GM18861 (cell line): ENCODE data around the gene ENO4.

Experiments
- ATAC-seq: cut with Tn5 transposase; IDR thresholded peaks from one replicate; pipeline ENCODE4 v1.9.1; 2021; ENCODE audit not compliant: unreplicated experiment

The ENO4 gene

DNA sequence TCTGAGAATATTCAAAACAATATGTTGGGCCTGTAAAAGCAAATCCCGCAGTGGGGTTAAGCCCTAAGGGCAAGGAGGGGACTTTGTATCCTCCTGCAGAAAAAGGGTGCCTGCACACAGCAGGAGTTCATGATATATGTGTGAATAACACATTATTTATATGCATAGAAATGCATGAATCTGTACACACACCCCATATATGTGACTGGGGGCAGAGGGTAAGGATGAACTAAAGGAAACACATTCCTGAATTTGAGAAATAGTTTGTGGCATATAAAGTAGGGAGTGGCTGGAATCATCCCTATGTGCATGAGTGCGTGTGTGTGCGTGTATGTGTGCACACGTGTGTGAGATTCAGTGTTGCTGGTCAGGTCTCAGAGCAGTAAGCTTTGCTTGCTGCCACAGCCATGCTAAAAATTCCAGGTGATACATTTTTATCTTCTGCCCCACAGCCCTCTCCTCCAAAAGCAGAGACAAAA, 18.9 kb downstream of the ENO4 start:
- no peak for ATAC-seq

DNA sequence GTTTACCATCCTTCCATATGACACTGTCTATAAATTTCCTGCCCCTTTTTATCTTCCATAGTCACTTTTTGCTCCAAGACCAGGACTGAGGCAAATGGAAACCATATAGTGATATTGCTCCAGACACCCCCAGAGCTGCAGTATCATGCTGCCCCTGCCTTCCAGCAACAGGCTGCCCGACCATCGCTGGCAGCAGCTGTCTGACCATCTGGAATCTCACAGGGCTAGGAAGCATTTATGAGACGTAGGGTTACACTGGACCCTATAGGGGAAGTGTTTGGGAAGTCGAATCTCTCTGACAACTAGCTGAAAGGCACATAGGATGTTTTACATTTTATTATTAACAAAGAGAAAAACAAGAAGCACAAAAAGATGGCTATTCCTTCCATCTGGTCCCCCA, 19.4 kb downstream of the ENO4 start:
- no peak for ATAC-seq

DNA sequence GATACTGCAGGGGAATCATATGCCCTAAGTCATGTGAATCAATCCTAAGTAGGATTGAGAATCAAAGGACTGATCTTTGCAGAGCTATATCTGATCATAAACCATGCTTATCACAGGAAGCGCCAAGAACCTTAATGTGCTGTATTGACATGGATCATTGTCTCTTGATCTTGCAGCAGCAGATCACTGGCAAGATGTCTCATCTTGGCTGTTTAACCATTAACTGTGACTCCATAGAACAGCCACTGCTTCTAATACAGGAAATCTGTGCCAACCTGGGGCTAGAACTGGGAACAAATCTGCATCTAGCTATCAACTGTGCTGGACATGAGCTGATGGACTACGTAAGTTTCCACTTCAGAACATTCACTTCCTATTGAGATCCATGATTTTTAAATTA, 21.6 kb downstream of the ENO4 start:
- ATAC-seq = no peak

DNA sequence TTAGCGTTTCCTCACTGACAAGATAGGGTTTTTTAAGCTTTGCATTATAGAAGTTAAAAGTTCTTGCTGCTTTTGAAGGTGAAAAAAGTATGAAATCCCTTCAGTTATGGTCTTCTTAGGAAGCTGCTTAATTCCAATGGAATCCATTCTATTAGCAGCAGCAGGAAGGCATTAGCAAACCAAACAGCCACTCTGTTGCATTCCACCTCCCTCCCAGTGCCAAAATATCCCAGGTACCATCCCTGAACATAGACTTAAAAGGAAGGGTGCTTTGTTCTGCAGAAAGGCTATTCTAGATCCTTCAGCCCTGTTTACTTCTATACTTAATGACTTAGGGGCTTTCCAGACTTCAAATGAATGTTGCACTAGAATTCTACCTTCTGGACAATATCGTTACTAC, 23.8 kb downstream of the ENO4 start:
- no peak for ATAC-seq

DNA sequence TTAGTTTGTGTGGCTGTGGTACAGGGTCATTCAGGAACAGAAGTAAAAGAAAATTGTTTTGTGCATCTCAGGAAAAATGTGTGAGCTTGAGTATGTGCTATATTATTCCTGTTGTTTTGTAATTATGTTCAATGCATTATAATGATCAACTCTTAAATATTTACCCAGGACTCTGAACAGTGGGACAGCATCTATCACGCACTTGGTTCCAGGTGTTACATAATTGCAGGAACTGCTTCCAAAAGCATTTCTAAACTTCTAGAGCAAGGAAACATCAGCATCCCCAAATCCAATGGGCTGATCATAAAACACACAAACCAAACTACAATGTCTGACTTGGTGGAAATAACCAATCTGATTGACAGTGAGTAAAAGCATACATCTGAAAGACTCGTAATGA, 26.6 kb downstream of the ENO4 start:
- ATAC-seq = no peak

DNA sequence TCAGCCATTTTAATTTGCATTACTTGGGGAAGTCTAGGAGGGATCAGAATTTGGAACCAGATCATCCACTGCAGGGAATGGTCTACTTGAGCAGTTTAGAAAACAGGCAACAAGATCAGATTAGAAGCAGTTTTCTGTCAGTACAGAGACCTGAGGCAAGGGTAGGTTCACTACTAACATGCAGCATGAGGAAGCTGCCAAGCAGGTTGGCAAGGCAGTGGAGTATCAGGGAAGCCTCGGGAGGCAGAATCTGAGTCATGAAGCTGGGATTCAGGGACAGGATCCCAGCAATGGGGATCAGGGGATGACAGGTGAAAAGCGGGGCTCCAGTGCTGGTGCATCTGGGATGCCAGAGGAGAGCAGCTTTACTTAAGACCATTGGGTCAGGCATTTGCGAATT, 28.1 kb downstream of the ENO4 start:
- ATAC-seq = no peak

DNA sequence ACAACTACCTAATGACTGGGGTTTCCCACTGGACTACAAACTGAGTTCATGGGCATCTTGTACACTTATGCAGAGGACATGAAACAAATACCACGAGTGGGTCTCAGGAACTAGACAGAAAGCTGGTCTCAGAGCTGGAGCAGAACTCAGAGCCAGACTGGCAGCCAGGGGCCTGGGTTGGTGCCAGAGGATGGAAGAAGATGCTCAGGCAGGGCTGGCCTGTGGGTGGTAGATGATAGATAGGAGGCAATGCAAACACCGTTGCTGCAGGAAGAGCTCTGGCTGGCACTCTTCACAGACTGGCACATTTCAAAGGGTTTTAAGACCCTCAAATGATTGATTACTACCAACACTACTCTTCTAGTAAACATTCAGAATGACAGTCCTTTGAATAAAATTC, 28.8 kb downstream of the ENO4 start:
- ATAC-seq = no peak

DNA sequence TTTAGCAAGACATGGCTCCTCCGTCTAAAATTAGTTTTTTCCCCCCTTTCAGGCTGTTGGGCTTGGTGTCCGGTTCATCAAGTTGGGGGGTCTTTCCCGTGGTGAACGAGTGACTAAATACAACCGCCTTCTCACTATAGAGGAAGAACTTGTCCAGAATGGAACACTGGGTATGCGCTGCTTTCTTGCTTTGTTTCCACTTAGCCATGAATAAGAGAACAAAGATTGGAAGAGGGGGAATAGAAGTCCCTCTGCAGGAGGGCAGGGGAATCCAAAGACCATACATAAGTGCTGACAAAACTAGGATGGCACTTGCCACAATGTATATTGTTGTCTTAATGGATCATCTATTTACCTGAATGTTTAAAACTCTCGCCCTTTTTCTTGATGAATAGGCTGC, 30.5 kb downstream of the ENO4 start:
- ATAC-seq = no peak

DNA sequence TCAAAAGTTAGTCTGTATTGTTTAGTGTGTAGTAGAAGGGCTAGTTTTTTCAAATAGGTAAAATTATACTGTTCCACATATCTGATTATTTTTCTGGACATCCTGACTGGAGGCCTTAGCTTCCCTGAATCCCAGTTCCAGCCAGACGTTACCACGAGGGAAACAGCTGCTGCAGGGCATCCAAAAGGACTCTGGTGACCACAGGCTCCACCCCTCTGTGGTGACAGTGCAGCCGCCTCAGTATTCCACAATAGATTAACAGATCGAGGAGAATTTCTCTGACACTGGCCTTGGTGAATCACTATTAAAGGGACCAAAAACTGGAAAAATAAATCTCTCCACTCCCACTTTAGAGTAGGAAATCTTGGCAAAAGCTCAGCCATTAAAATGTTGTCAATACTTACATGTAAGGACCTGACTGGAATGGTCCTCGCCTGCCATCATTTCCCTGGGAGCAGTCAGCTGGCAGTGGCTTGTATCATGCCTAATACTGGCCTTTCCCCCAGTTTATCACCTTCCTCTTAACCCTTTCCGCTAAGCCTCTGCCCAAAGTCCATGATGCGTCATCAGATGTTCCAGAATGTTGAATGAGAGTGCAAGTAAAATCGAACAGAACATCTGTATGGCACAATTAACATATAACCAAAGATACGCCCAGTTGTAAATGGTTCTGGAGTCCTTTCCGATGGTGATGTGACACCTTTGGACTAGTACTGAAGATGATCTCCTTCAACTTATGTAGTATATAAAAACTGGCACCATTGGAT, 31.6 kb downstream of the ENO4 start:
- no peak for ATAC-seq

DNA sequence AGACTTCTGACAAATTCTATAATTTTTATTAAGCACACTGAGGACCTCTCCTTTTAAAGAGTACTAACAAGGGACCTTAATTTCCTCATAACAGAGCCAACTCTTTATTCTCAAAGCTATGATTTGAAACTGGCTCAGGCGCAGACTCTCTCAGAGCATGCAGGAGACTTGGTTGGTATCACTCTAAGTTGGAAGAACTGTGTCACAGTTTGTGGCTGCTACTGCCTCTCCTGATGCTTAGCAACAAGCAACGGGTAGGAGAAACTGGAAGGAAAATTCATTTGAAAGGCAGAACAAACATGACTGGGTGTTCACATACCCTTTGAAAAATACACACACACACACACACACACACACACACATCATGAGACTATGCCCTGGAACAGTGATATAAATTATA, 33.3 kb downstream of the ENO4 start:
- ATAC-seq = no peak

DNA sequence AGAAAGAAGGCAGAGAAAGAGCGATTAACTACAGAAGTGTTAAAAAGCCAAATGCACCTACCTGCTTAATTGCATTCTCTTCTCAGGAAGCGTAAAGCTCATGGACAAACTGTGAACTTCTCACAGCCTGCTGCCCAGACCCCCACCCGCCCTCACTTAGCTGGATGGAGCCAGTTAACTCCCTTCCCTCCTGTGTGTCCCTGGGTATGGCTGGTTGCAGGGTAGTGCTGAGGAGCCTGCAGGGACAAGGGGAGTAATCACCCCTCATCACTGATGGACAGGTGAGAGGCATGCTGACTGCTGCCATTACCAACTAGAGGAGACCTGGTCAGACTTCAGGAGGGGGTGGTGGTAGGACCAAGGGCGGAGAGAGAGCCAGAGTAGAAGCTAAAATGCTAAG, 37.5 kb downstream of the ENO4 start:
- ATAC-seq = no peak

DNA sequence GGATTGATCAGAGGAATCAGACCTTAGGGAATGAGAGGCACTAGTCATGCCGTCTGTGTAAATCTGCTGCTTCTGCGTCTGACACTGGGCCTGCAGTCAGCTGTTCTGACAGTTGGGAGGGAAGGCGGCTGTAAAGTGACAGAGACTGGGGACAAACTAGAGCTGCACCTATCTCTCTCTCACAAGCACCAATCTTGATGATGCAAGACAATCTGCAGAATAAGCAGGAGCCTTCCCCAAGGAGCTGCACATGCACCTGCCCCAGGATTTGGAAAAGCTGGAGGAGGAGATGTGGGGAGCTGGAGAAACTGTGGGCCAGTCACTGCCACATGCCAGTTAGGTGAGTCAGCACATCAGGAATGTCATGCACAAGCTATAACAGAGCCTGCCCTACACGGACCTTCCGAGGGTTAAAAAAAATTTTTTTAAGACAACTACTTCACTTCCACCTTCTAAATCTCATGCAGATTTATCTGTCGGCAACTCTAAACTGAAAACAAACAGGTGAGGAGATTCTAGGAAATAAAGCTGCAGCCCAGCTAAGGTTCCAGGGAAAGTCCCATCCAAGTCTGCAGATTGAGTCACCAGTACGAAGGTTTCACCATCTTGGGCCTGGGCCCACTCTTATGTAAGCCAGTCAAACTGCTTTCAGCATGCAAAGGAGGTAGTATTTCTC, 39.2 kb downstream of the ENO4 start:
- ATAC-seq = no peak

DNA sequence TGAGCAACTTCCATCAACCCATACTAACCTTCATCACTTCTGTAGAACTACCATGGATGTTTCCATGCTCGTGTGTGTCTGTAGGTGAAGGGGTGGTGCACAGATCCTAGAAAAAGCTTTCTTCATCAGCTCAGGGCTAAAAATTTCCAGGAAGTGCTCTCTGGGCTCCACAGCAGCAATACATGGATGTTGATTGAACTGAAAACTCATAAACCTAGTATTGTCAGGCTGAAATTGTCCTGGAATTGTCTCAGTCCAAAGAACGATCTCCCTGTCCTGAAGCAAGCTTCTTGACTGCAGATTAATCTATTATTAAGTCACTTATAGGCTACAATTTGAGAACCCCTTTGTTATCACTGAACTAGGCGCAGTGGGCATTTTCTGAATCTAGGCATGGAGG, 39.8 kb downstream of the ENO4 start:
- ATAC-seq = no peak

DNA sequence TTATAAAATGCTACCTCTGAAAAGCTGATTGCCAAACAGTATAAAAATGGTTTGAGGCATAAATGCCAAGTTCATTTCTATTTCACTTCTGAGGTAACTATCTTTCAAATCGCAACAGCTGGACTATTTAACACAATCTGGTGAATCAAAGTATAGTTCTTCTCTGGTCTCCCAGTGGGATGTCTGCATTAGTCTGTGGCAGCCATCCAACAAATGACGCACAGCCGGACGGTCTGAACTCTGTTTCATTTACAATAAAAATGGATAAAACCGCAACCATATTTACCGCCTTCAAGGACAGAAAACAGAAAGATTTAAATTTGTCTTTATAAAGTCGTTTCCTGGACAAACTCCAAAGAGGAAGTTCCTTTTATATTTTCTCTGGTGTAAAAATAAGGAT, 41.9 kb downstream of the ENO4 start:
- no peak for ATAC-seq

DNA sequence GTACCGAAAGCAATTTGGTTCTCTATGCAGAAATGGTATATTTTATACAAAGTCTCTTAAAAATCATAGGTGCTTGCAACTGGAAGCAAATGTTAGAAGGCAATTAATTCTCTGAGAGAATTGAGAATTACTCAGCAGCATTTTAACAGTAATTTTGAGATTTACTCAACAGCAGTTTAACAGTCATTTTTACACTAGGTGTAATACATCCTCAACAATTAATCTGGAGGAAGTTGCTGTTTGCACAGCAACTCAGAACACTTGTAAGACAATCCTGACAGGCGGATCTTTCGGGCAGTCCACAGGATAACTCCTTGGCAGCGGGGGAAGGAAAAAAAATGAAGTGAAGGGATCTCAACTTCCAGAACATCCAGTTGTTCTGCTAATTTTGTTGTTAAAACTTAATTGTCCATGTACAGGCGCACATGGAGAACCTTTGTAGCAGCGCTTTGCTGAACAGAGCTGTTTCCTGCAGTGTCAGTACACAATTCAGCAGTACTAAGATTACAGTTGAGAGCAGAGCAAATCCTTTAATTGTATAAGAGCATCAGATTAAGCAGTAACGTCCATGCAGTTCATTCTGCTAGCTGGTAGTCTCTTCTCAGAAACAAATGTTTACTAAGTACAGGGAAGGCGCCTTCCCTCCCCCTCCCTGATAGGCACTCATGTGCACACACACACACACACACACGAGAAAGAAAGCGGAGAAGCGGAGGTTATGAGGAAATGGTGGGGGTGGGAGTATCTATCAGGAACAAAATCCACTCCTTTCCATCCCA, 43.8 kb downstream of the ENO4 start:
- no peak for ATAC-seq

DNA sequence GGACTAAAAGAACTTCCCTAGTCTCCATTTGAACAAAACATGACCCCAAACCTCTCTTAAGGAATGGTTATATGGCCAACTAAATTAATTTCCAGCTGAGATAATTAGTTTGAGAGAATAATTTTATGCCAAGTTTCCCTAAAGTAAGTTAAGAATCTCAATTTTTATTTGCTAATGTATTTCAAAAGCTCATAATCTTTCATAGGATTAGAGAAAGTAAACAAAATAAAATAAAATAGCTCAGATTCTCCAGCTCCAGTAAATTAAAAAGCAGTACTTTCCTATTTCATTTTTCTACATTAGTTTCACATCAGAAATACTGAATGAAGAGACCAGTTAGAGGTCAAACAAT, 44.4 kb downstream of the ENO4 start:
- no peak for ATAC-seq

DNA sequence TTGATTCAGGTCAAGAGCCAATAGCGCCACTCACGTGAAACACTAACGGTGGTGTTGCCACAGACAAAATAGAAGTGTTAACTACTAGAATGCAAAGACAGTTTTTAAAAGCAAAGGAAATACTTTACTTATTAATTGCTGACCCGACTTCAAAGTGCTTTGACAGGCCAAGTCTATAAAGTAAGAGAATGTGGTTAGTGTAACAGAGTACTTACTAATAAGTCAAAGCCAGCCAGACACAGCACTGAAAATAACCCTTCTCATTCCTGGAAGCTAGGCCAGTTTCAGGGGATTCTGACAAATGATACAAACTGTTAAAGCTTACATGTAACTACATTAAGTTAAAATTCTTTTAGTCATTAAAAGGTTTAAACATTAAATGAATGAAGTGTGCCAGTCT, 50.3 kb downstream of the ENO4 start:
- no peak for ATAC-seq

DNA sequence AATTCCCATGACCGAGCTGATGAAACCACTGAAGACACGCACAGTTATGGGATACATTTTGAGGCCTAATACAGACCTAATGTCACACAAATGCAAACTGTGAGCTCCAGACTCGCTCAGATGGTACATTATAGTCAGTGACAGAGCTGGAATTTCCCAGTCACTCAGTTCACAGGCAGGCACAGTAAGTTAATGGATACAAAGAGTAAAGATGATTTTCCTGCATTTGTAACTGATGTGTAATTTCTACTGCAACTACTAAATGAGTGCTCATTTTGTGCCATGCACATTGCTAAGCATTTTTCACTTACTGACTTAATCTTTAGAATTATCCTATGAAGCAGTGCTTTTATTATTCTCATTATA, 56.5 kb downstream of the ENO4 start:
- no peak for ATAC-seq

DNA sequence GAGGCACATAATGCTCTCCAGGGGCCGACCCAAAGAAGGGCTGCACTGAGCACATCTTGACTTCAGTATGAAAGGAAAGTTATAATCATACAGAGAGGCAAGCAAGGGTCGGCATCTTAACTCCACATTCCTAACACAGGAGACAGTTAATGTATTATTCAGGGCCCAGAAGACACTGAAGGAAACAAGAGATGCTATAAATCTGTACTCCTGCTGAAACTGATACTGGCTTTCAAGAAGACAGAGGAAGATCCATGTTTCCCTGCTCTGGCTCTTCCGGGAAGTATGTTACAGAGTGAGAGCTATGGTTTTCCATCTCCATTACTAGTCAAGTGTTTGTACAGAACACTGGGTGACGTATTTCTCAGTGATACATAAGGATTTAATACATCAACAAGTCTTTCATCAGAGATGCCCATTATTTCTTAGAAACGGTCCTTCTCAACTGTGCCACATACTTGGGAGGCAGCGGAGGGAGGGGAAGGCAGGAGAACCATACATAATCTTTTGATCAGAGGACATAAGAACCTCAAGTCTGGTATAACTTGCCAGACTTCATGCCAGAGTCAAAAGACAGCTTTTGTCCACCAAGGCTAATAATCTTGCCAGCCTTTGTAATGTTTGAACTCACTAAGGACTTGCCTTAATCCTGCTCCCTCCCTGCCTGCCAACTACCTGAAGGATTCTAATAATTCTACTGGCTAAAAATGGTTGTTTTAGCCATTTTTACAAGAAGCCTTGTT, 58.1 kb downstream of the ENO4 start:
- ATAC-seq = no peak

DNA sequence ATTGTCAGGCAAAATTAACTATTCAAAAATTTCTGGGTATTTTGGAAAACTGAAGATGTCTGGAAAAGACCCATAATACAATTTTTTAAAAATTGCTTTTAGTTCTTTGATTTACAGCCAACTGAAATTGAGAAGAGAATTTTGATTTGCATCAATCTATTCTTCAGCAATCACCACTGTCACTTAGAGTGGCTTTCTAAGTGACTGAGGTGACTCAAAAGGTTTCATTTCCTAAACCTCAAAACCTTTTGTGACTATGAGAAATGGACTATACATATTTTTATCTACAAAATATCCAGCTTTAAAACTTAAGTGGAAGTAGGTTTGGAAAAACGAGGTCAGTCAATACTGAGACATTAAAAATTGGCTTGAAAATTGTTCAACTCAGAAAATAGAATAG, 60.0 kb downstream of the ENO4 start:
- no peak for ATAC-seq

DNA sequence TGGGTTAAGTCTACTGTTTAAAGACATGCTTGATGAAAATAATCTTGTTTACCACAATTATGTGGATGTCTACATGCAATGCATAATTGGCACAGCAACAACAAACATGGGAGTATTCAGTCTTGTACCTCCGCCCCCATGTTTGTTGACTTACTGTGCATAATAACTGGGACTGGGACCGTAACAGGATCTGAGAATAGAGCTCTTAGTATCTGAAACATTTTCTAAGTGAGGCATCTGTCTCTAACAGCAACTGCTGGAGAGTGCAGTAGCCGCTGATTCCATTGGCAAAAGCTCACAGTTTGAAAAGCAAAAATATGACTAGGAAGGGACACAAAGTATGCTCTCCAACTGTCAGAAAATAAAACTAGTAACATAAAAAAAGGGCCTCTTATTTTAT, 61.6 kb downstream of the ENO4 start:
- ATAC-seq = no peak

DNA sequence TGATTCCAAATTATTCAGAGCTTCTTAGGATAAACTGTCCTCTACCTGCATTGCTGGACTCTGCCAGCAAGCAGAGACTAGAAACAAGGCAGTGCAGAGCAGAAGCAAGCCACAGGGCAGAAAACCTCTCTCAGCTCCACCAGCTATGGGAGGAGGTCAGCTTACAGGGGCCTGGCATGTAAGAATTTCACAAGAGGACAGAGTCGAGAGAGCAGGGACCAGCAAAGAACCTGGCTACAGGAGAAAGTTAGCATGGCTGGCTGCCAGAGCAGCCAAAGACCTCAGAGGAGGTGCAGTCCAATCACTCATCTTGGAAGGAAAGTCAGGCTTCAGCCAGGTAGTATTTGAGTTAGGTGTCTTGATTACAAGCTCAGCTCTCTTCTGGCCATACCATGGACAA, 62.9 kb downstream of the ENO4 start:
- ATAC-seq = no peak
